HL-60/S4 treated with phorbol 12-myristate 13-acetate at 8.2 ng/mL for 4 days and 3 days (cell line): Measurements from ENCODE around the gene CNTNAP2.
"Not testable (repeated sequence)": the region's sequence is repeated elsewhere in the genome, so short reads cannot be mapped to it uniquely, and the experiment has no call there.

Experiments used
- in situ Hi-C: fragments of 300-500 bp; cut with MboI; formaldehyde crosslinking; loops from 2 replicates; pipeline ENCODE4 v1.15.0; 2022; ENCODE audit warnings: low sequenced_read_pairs

CNTNAP2 gene

GRCh38 chr7:148299350-148300276 lies 2183.0 kb downstream of the CNTNAP2 start:
- in situ Hi-C loops = no loop called here

GRCh38 chr7:148302436-148302835 lies 2185.8 kb downstream of the CNTNAP2 start:
- in situ Hi-C loops = not testable (repeated sequence)

- in situ Hi-C loops = no loop called here
Measured at GRCh38 chr7:148303295-148304082, 2186.9 kb downstream of the CNTNAP2 start.

GRCh38 chr7:148304083-148304335 lies 2187.4 kb downstream of the CNTNAP2 start:
- in situ Hi-C loops = no loop called here

- in situ Hi-C loops = no loop called here
Measured at GRCh38 chr7:148304456-148304855, 2187.9 kb downstream of the CNTNAP2 start.

GRCh38 chr7:148306759-148307158 lies 2190.2 kb downstream of the CNTNAP2 start:
- in situ Hi-C loops = no loop called here

DNA sequence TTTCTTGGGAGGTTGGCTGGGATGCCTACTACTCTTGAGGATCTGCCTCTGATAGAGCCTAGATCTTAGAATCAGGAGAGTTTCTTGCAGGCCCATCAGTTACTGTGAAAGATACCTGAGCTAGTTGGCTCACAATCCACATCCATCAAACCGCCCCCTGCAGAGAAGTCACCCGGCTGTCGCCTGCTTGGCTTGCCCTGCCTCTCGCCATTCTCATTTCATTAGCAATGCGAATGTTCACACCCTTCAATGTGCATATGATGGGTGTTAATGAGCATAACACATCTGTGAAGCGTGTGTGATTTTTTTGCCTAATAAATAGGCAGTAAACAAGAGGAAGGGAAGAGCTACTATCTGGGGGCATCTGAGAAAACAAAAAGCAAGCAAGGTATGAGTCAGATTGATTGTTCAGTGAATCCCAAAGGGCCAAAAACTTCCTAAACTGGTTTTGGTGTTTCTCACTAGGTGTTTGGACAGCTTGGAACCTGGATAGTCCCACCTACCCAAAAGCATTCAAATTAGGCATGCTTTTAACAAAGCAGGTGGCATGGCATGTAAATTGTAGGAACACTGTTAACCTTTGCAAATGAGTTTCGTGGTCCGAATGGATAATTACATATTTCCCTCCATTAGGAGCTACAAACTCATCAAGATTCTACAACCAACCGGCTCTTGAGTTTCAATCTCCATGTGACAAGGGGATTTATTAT lies 2201.7 kb downstream of the CNTNAP2 start:
- in situ Hi-C loops = no loop called here

- in situ Hi-C loops = no loop called here
Measured at GRCh38 chr7:148318838-148319237, 2202.2 kb downstream of the CNTNAP2 start.

DNA sequence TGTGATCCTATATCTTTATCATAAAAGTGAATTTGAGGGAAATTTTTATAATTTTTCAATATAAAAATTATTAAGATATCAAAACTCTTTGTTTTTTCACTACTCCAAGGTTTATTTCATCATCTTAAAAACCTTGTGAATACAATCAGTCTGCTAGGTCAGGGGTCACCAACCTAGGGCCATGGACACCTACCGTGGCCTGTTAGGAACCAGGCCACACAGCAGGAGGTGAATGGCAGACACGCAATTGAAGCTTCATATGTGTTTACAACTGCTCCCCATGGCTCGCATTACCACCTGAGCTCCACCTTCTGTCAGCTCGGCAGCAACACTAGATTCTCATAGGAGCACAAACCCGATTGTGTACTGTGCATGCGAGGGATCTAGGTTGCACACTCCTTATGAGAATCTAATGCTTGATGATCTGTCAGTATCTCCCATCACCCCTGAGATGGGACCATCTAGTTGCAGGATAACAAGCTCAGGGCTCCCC lies 2202.8 kb downstream of the CNTNAP2 start:
- in situ Hi-C loops = no loop called here

- in situ Hi-C loops = no loop called here
Measured at GRCh38 chr7:148325208-148325607, 2208.6 kb downstream of the CNTNAP2 start.

GRCh38 chr7:148327379-148327778 lies 2210.8 kb downstream of the CNTNAP2 start:
- in situ Hi-C loops = no loop called here

DNA sequence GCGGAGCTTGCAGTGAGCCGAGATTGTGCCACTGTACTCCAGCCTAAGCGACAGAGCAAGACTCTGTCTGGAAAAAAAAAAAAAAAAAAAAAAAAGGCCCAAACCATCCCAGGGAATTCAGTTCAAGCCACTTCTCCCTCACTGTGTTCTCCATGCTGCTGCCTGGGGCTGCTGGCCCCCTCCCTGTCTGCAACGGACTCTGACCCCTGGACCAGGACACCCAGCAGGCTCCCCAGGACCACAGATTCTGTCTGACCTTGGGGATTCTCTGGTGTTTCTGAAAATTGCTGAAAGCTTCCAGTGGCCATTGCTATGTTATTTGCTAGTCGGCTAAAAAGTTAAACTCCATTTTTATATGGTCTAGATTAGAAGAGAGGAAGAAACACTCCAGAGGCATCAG lies 2212.3 kb downstream of the CNTNAP2 start:
- in situ Hi-C loops = no loop called here

DNA sequence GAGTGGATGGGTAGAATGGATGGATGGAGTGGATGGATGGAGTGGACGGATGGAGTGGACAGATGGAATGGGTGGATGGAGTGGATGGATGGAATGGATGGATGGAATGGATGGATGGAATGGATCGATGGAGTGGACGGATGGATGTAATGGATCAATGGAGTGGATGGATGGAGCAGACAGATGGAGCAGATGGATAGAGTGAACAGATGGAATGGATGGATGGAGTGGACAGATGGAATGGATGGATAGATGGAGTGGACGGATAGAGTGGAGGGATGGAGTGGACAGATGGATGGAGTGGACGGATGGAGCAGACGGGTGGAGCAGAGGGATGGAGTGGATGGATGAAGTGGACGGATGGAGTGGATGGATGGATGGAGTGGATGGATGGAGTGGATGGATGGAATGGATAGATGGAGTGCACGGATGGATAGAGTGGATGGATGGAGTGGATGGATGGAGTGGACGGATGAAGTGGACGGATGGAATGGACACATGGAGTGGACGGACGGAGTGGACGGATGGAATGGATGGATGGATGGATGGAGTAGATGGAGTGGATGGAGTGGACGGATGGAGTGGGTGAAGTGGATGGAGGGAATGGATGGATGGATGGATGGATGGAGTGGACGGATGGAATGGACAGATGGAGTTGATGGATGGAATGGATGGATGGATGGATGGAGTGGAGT lies 2213.7 kb downstream of the CNTNAP2 start:
- in situ Hi-C loops = no loop called here

DNA sequence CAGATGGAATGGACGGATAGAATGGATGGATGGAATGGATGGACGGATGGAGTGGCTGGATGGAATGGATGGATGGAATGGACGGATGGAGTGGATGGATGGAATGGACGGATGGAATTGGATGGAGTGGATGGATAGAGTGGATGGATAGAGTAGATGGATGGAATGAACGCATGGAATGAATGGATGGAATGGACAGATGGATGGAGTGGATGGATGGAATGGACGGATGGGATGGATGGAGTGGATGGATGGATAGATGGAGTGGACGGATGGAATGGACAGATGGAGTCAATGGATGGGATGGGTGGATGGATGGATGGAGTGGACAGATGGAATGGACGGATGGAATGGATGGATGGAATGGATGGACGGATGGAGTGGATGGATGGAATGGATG lies 2214.2 kb downstream of the CNTNAP2 start:
- in situ Hi-C loops = no loop called here

- in situ Hi-C loops = not testable (repeated sequence)
Measured at GRCh38 chr7:148331456-148331855, 2214.9 kb downstream of the CNTNAP2 start.

DNA sequence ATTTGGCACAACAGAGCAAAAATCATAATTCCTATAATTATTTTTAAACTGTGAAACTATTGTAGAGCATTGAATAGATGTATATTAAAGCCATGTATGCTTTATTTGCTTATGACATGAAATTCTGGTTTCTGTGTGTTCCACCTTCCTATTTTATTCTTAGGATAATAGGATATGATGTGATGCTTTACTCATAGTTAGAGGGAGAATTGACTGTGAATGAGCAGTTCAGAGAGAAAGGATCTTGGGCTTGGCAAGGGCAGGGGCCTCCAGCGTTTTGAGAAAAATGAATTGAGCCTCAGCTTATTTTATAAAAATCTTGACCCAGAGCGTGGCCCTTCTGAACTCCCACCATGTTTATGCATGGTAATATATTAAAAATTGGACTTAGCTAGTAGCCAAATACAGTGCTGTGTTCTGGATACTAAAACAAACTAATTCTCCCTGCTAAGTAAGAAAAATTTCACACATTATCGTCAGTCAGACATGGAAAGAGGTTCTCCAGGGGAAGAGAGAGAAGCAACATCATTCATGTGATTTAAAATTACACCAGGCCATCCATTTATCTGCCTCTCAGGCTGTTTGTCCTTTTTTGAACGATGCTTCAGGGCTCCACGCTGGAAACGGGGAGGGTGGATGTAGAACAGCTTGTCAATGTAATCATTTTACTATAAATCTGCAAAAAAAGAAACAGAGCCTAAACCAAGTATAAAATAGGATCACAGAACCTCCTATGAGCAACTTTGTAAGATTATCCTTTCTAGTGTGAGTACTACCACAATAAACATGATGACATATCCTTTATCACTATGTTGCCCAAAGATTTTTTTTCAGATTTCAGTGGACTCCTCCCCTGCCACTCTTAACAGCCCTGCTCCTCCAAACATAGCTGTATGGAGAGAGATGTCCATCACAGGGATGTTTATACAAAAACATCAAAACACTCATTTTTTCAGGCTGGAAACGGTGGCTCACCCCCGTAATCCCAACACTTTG lies 2215.9 kb downstream of the CNTNAP2 start:
- in situ Hi-C loops = no loop called here

- in situ Hi-C loops = no loop called here
Measured at GRCh38 chr7:148334441-148334956, 2217.9 kb downstream of the CNTNAP2 start.

DNA sequence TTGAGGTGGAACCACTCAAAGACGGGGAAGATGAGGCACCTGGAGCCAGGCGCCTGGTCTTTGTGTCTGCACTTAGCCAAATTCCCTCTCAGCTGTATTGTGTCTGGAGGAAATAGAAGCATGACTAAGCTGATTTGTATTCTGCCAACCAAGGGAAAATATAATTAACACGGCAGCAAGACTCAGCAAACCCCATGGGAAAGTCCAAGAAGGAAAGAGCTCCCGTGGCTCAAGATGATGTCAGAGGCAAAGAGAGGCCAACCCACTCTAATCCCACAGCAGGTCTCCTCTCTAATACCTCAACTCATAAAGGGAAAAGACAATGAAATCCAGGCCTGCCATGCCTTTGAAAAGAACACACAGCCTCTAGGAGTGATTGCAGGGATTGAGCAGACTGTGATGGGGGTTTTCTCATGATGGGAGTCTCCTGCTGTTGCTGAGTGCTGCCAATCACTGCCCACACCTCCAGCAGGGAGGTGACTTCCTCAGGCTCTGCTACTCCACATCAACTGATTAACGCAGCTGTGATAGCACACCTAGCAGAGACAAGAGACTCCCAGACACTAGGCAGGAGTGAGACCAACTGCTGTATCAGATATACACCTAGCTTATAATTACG lies 2218.5 kb downstream of the CNTNAP2 start:
- in situ Hi-C loops = no loop called here

GRCh38 chr7:148335790-148336189 lies 2219.2 kb downstream of the CNTNAP2 start:
- in situ Hi-C loops = no loop called here
